Measurements from ENCODE around the gene ZBTB8B.
"Not testable (repeated sequence)": the region's sequence is repeated elsewhere in the genome, so short reads cannot be mapped to it uniquely, and the experiment has no call there.

The ZBTB8B gene

GRCh38 chr1:32471695-32472362, 7.0 kb downstream of the ZBTB8B start:
- H3K4me3 ChIP-seq (ENCODE audit: low read length) = no peak overlapping the region
- TF ChIP-seq, protein P1, sequence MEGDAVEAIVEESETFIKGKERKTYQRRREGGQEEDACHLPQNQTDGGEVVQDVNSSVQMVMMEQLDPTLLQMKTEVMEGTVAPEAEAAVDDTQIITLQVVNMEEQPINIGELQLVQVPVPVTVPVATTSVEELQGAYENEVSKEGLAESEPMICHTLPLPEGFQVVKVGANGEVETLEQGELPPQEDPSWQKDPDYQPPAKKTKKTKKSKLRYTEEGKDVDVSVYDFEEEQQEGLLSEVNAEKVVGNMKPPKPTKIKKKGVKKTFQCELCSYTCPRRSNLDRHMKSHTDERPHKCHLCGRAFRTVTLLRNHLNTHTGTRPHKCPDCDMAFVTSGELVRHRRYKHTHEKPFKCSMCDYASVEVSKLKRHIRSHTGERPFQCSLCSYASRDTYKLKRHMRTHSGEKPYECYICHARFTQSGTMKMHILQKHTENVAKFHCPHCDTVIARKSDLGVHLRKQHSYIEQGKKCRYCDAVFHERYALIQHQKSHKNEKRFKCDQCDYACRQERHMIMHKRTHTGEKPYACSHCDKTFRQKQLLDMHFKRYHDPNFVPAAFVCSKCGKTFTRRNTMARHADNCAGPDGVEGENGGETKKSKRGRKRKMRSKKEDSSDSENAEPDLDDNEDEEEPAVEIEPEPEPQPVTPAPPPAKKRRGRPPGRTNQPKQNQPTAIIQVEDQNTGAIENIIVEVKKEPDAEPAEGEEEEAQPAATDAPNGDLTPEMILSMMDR (IDR thresholded peaks at IDR 0.05; ENCODE audit: insufficient read depth, low read depth, low read length, missing control alignments) = no peak
- no peak for DNase-seq (ENCODE audit: low read depth)

- not testable (repeated sequence) for H3K4me3 ChIP-seq (ENCODE audit: low read length); DNase-seq (ENCODE audit: low read depth)
Measured at GRCh38 chr1:32472966-32473365, 8.1 kb downstream of the ZBTB8B start.

- TF ChIP-seq, protein P1 (IDR thresholded peaks at IDR 0.05; ENCODE audit: insufficient read depth, low read depth, low read length, missing control alignments) = no peak
- DNase-seq (ENCODE audit: low read depth) = no peak
- H3K4me3 ChIP-seq (ENCODE audit: low read length) = no peak overlapping the region
Measured at GRCh38 chr1:32474954-32475353, 10.1 kb downstream of the ZBTB8B start.

- TF ChIP-seq, protein P1 (IDR thresholded peaks at IDR 0.05; ENCODE audit: insufficient read depth, low read depth, low read length, missing control alignments) = no peak
- no peak overlapping the region for H3K4me3 ChIP-seq (ENCODE audit: low read length)
- DNase-seq (ENCODE audit: low read depth) = no peak
Measured at GRCh38 chr1:32480003-32480402, 15.1 kb downstream of the ZBTB8B start.

DNA sequence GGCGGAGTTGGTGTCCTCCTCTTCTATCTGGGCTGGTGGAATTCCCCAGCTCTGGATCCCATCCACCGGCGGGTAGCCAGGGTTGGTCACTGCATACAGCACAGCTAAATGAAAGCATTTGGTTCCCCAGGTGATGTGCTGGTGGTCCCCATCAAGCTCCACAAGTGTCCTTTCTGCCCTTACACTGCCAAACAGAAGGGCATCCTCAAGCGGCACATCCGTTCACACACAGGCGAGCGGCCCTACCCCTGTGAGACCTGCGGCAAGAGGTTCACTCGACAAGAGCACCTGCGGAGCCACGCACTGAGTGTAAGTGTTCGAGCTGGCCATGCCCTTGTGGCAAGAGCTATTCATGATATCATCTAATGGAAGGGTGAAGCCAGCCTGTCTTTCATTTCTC, 15.9 kb downstream of the ZBTB8B start:
- DNase-seq (ENCODE audit: low read depth) = no peak
- TF ChIP-seq, protein P1 (IDR thresholded peaks at IDR 0.05; ENCODE audit: insufficient read depth, low read depth, low read length, missing control alignments) = no peak
- no peak overlapping the region for H3K4me3 ChIP-seq (ENCODE audit: low read length)

DNA sequence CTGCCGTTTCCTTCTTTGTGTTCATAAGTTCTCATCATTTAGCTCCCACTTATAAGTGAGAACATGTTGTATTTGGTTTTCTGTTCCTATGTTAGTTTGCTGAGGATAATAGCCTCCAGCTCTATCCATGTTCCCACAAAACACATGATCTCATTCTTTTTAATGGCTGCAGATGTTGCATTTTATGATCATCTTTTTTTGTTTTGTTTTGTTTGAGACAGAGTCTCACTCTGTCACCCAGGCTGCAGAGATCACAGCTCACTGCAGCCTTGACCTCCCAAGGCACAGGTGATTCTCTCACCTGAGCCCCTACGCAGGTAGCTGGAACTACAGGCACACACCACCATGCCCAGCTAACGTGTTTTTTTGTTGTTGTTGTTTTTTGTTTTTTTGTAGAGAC, 16.9 kb downstream of the ZBTB8B start:
- not testable (repeated sequence) for H3K4me3 ChIP-seq (ENCODE audit: low read length); DNase-seq (ENCODE audit: low read depth)

DNA sequence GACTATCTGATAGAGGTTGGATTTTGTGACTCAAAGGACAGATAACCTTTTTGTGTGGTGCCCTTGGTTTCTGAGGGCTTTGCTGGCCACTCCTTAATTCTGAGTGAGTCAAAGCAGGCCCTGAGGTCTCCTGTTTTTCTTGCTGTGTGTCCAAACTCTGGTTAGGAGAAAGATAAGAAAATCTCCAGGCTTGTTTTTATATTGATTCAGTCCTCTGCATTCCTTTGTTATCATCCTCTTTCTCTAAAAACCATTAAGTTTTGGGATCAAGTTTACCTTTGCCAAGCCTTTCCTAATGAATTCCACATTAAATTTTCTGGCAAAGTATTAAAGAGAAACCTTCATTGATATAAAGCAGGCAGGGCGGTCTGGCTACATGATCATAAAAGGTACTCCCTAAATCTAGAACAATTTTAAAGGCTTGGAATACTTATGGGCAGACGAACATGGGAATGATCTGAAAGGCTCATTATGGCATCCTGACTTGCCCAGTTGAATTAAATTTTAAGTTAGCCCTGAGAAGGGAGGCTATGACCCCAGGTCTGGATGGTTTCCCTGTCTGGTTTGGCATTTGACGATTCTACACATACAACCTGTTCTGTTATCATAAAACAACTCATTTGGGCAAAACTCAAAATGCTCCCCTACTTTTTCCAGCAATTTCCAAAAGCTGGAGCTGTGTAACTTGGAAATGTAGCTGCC, 20.8 kb downstream of the ZBTB8B start:
- DNase-seq (ENCODE audit: low read depth) = no peak
- no peak overlapping the region for H3K4me3 ChIP-seq (ENCODE audit: low read length)
- TF ChIP-seq, protein P1 (IDR thresholded peaks at IDR 0.05; ENCODE audit: insufficient read depth, low read depth, low read length, missing control alignments) = no peak

Data from epithelial cell of esophagus (primary cell).